ENCODE data around the gene GCNT3.

GCNT3 gene

GRCh38 chr15:59646277-59646676, 34.7 kb downstream of the GCNT3 start:
- Histone ChIP-seq H3K4me3 (ENCODE audit: low read depth, low read length) (no peak overlapping the region), H3K36me3 (peaks cover 43% of the 10 kb centered on the region), H3K9me3 (ENCODE audit: severe bottlenecking) (no peaks in the 10 kb centered on the region), H3K27ac (no peak overlapping the region), H3K27me3 (ENCODE audit: insufficient read depth, low read depth, severe bottlenecking) (no peaks in the 10 kb centered on the region)
- DNase-seq, result no peak
- no peak for TF ChIP-seq CTCF (IDR thresholded peaks at IDR 0.05; ENCODE audit: low read depth, low read length)

- no peaks in the 10 kb centered on the region for H3K27me3 ChIP-seq (ENCODE audit: insufficient read depth, low read depth, severe bottlenecking)
- peaks cover 51% of the 10 kb centered on the region for H3K36me3 ChIP-seq
- no peak overlapping the region for H3K27ac ChIP-seq
- H3K9me3 ChIP-seq (ENCODE audit: severe bottlenecking), result no peaks in the 10 kb centered on the region
- DNase-seq, result no peak
- TF ChIP-seq CTCF (IDR thresholded peaks at IDR 0.05; ENCODE audit: low read depth, low read length), result no peak
- no peak overlapping the region for H3K4me3 ChIP-seq (ENCODE audit: low read depth, low read length)
Measured at GRCh38 chr15:59647085-59647484, 35.5 kb downstream of the GCNT3 start.

- Histone ChIP-seq H3K36me3 (peaks cover 70% of the 10 kb centered on the region), H3K27me3 (ENCODE audit: insufficient read depth, low read depth, severe bottlenecking) (no peaks in the 10 kb centered on the region), H3K27ac (no peak overlapping the region), H3K9me3 (ENCODE audit: severe bottlenecking) (no peaks in the 10 kb centered on the region), H3K4me3 (ENCODE audit: low read depth, low read length) (no peak overlapping the region)
- no peak for TF ChIP-seq CTCF (IDR thresholded peaks at IDR 0.05; ENCODE audit: low read depth, low read length)
- no peak for DNase-seq
Measured at GRCh38 chr15:59649603-59650002, 38.0 kb downstream of the GCNT3 start.

GRCh38 chr15:59654046-59654445, 42.5 kb downstream of the GCNT3 start:
- H3K27me3 ChIP-seq (ENCODE audit: insufficient read depth, low read depth, severe bottlenecking), result no peaks in the 10 kb centered on the region
- no peak for TF ChIP-seq CTCF (IDR thresholded peaks at IDR 0.05; ENCODE audit: low read depth, low read length)
- H3K4me3 ChIP-seq (ENCODE audit: low read depth, low read length), result no peak overlapping the region
- no peak for DNase-seq
- H3K36me3 ChIP-seq, result peaks cover 62% of the 10 kb centered on the region
- peaks cover 2% of the 10 kb centered on the region for H3K9me3 ChIP-seq (ENCODE audit: severe bottlenecking)
- no peak overlapping the region for H3K27ac ChIP-seq

- peak within 1 kb of the TSS; percentile 85 for H3K27ac ChIP-seq
- TF ChIP-seq CTCF (IDR thresholded peaks at IDR 0.05; ENCODE audit: low read depth, low read length), result no peak
- H3K36me3 ChIP-seq, result peaks cover 36% of the 10 kb centered on the region
- H3K27me3 ChIP-seq (ENCODE audit: insufficient read depth, low read depth, severe bottlenecking), result no peaks in the 10 kb centered on the region
- H3K9me3 ChIP-seq (ENCODE audit: severe bottlenecking), result peaks cover 2% of the 10 kb centered on the region
- peak; percentile 97 for DNase-seq
- peak within 1 kb of the TSS; percentile 81 for H3K4me3 ChIP-seq (ENCODE audit: low read depth, low read length)
Measured at GRCh38 chr15:59656897-59657634, 45.5 kb downstream of the GCNT3 start, which contains the start of gene GTF2A2. GTF2A2 (minus strand) TSS chr15:59657515; CDS start chr15:59652277, 5,238 bp downstream.
